GM12874 (cell line): Measurements from ENCODE around the gene SGO2.

Experiments
- CTCF ChIP-seq: IDR thresholded peaks from 2 replicates; pipeline ENCODE4 v1.5.1; 2011; ENCODE audit warnings: low read depth, mild to moderate bottlenecking, control low read depth, low read length, moderate library complexity; ENCODE audit not compliant: insufficient read depth

Gene SGO2

GRCh38 chr2:200625282-200625681, 99.3 kb downstream of the SGO2 start:
- TF ChIP-seq CTCF, result no peak

GRCh38 chr2:200625958-200626363, 100.0 kb downstream of the SGO2 start:
- TF ChIP-seq CTCF, result no peak

GRCh38 chr2:200627110-200627770, 101.2 kb downstream of the SGO2 start:
- no peak for TF ChIP-seq CTCF

- TF ChIP-seq CTCF, result no peak
These were observed 105.3 kb downstream of the SGO2 start for GRCh38 chr2:200631287-200631686.
